NCI-H1694 (cell line): ENCODE data around the gene TSKU.
"Not testable (repeated sequence)": the region's sequence is repeated elsewhere in the genome, so short reads cannot be mapped to it uniquely, and the experiment has no call there.

Source experiments
- DNase-seq: peaks from one replicate; lab custom pipeline; 2025; lab: John Stamatoyannopoulos, UW

Gene TSKU

GRCh38 chr11:76801736-76802135 is 18.6 kb downstream of the TSKU start:
- DNase-seq: no peak

GRCh38 chr11:76802151-76802550 is 19.0 kb downstream of the TSKU start:
- DNase-seq: no peak

GRCh38 chr11:76802621-76803020 is 19.5 kb downstream of the TSKU start:
- DNase-seq: no peak

- DNase-seq: no peak
Measured at GRCh38 chr11:76803023-76803422, 19.9 kb downstream of the TSKU start.

- DNase-seq: no peak
Measured at GRCh38 chr11:76803811-76804600, 20.9 kb downstream of the TSKU start.

GRCh38 chr11:76805206-76805913 is 22.2 kb downstream of the TSKU start:
- DNase-seq: no peak

GRCh38 chr11:76806131-76806530 is 23.0 kb downstream of the TSKU start:
- no peak for DNase-seq

GRCh38 chr11:76806608-76807205 is 23.6 kb downstream of the TSKU start:
- no peak for DNase-seq

- DNase-seq: peak; percentile 71
Measured at GRCh38 chr11:76807206-76807875, 24.2 kb downstream of the TSKU start.

- no peak for DNase-seq
Measured at GRCh38 chr11:76808171-76808570, 25.0 kb downstream of the TSKU start.

- DNase-seq: no peak
Measured at GRCh38 chr11:76808996-76809395, 25.8 kb downstream of the TSKU start.

GRCh38 chr11:76810151-76810853 is 27.1 kb downstream of the TSKU start:
- peak; percentile 25 for DNase-seq

- no peak for DNase-seq
Measured at GRCh38 chr11:76811259-76811658, 28.1 kb downstream of the TSKU start.

- no peak for DNase-seq
Measured at GRCh38 chr11:76814414-76814813, 31.3 kb downstream of the TSKU start.

- DNase-seq: not testable (repeated sequence)
Measured at GRCh38 chr11:76815678-76816077, 32.5 kb downstream of the TSKU start.

- no peak for DNase-seq
Measured at GRCh38 chr11:76820184-76820566, 37.0 kb downstream of the TSKU start.

- DNase-seq: not testable (repeated sequence)
Measured at GRCh38 chr11:76821396-76821795, 38.2 kb downstream of the TSKU start.

GRCh38 chr11:76822406-76822805 is 39.2 kb downstream of the TSKU start:
- DNase-seq: no peak

GRCh38 chr11:76823481-76824028 is 40.4 kb downstream of the TSKU start:
- no peak for DNase-seq

GRCh38 chr11:76824083-76824939 is 41.2 kb downstream of the TSKU start:
- no peak for DNase-seq
